Peyer's patch (tissue), 4 donors: ENCODE measurements around the gene BTBD17.

ENCODE experiments used
- POLR2A ChIP-seq, 2 donors: fragments of 450-650 bp; IDR thresholded peaks; one replicate each; pipeline ENCODE4 v1.5.1; 2017; ENCODE audit warnings: antibody characterized with exemption in 2 of 2, mild to moderate bottlenecking in 2 of 2, moderate library complexity in 2 of 2
- TF ChIP-seq, protein P1 (sequence below), 6 experiments: fragments of 450-650 bp in 4 of 6; fragments of 200-600 bp in 2 of 6; sonication (generic) in 1 of 6; IDR thresholded peaks; one replicate each; pipeline ENCODE4 v1.5.1; 2017 to 2019; ENCODE audit warnings: antibody characterized with exemption in 6 of 6, mild to moderate bottlenecking in 3 of 6, moderate library complexity in 1 of 6

DNA sequence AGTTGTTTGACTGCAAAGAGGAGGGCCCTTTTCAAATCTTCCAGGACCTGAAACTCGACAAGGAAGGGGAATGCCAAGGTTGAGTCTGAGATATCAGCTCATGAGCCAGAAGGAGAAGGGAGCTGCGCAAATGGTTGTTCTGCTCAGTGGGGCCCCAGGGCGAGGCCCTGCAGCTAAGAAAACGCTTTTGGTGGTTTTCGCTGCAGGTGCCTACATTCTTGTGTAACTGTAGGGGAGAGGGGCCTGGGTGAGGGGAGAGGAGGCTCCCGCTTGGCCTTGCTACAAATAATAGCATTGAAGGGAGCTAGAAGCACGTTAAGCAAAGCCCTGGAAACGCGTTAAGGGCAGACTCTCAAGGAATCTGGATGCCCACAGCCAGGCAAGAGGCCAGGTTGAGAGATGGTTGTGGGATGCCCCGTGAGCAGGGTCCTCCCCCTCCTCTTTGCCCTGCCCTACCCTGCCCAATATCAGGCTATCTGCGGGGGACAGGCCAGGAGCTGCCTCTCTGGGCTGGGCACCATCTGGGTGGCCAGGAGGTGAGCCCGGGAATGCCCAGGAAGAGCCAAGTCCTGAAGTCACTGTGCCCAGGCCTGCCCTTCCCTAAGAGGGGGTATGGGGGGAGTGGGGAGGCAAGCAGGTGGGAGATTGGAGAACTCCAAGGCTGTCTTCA is 27.6 kb upstream of the BTBD17 start:
- TF ChIP-seq, protein P1, sequence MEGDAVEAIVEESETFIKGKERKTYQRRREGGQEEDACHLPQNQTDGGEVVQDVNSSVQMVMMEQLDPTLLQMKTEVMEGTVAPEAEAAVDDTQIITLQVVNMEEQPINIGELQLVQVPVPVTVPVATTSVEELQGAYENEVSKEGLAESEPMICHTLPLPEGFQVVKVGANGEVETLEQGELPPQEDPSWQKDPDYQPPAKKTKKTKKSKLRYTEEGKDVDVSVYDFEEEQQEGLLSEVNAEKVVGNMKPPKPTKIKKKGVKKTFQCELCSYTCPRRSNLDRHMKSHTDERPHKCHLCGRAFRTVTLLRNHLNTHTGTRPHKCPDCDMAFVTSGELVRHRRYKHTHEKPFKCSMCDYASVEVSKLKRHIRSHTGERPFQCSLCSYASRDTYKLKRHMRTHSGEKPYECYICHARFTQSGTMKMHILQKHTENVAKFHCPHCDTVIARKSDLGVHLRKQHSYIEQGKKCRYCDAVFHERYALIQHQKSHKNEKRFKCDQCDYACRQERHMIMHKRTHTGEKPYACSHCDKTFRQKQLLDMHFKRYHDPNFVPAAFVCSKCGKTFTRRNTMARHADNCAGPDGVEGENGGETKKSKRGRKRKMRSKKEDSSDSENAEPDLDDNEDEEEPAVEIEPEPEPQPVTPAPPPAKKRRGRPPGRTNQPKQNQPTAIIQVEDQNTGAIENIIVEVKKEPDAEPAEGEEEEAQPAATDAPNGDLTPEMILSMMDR (IDR thresholded peaks at IDR 0.05), result no peak
- no peak for TF ChIP-seq POLR2A (IDR thresholded peaks at IDR 0.05)
